Inferior parietal cortex (tissue), 1 donor: Measurements from ENCODE around the gene CFAP61.
"Not testable (repeated sequence)": the region's sequence is repeated elsewhere in the genome, so short reads cannot be mapped to it uniquely, and the experiment has no call there.

Experiments
- DNase-seq: peaks from one replicate; pipeline ENCODE4 v3.0.0-alpha.2; 2016; ENCODE audit errors: extremely low spot score

The CFAP61 gene

GRCh38 chr20:20052074-20052970, at the start of gene CFAP61, which contains the start of gene CRNKL1:
CFAP61 (plus strand) TSS chr20:20052532; CDS start chr20:20056654, 4,122 bp downstream.
CRNKL1 (minus strand) TSS chr20:20052466; CDS start chr20:20052342, 124 bp downstream.
- peak; percentile 98 for DNase-seq

- DNase-seq, result peak; percentile 63
These were observed 49.0 kb upstream of the CFAP61 start for GRCh38 chr20:20003031-20003954.

GRCh38 chr20:20003955-20004322, 48.4 kb upstream of the CFAP61 start:
- not testable (repeated sequence) for DNase-seq

- no peak for DNase-seq
These were observed 47.0 kb upstream of the CFAP61 start for GRCh38 chr20:20005342-20005741.

GRCh38 chr20:20009784-20010253, 42.5 kb upstream of the CFAP61 start:
- DNase-seq, result no peak

GRCh38 chr20:20010639-20011500, 41.5 kb upstream of the CFAP61 start:
- peak; percentile 66 for DNase-seq

GRCh38 chr20:20012541-20012940, 39.8 kb upstream of the CFAP61 start:
- DNase-seq, result peak; percentile 68

- DNase-seq, result no peak
These were observed 37.7 kb upstream of the CFAP61 start for GRCh38 chr20:20014659-20015058.

GRCh38 chr20:20017001-20017843, 35.1 kb upstream of the CFAP61 start, which contains the start of gene NAA20:
NAA20 (plus strand) TSS chr20:20017362; CDS start chr20:20017397, 35 bp downstream.
- DNase-seq, result peak; percentile 89

- DNase-seq, result no peak
These were observed 34.5 kb upstream of the CFAP61 start for GRCh38 chr20:20017844-20018185.

GRCh38 chr20:20018366-20018765, 34.0 kb upstream of the CFAP61 start:
- DNase-seq, result no peak

GRCh38 chr20:20019123-20019522, 33.2 kb upstream of the CFAP61 start:
- DNase-seq, result no peak

GRCh38 chr20:20020908-20021307, 31.4 kb upstream of the CFAP61 start:
- no peak for DNase-seq

- DNase-seq, result no peak
These were observed 30.5 kb upstream of the CFAP61 start for GRCh38 chr20:20021835-20022234.

- no peak for DNase-seq
These were observed 29.8 kb upstream of the CFAP61 start for GRCh38 chr20:20022498-20022897.

- no peak for DNase-seq
These were observed 28.9 kb upstream of the CFAP61 start for GRCh38 chr20:20023395-20023794.

- DNase-seq, result no peak
These were observed 27.4 kb upstream of the CFAP61 start for GRCh38 chr20:20024942-20025341.

- no peak for DNase-seq
These were observed 25.0 kb upstream of the CFAP61 start for GRCh38 chr20:20027284-20027683.

GRCh38 chr20:20031790-20032189, 20.5 kb upstream of the CFAP61 start:
- no peak for DNase-seq

GRCh38 chr20:20034486-20034885, 17.8 kb upstream of the CFAP61 start:
- no peak for DNase-seq
